Heart left ventricle (tissue), 13 donors: Measurements from ENCODE around the gene ASRGL1.

ENCODE experiments used
- CTCF ChIP-seq, 12 donors: fragments of 200-600 bp; sonication (generic) in 4 of 12; IDR thresholded peaks; one replicate each; pipeline versions ENCODE4 v1.5.0 to v1.8.0; 2018 to 2022; ENCODE audit warnings: antibody characterized with exemption in 12 of 12, mild to moderate bottlenecking in 5 of 12
- POLR2A ChIP-seq, 2 donors: fragments of 450-650 bp; IDR thresholded peaks; one replicate each; pipeline ENCODE4 v1.6.1; 2017; ENCODE audit warnings: antibody characterized with exemption in 2 of 2, mild to moderate bottlenecking in 2 of 2, moderate library complexity in 2 of 2
- donor health status: ischemic (EF 13 %, LVEDD 7.1; RV severe dilation, severe dysfunction).
- donor health status: DM: no; HTN: yes; CAD: no.
- donor health status: DM: no; HTN: no; CAD: no.
- donor health status: ischemic (EF 25% LVEDD 6.9; RV normal size, moderate dysfunction).
- donor health status: ischemic (EF 25% LVEDD 5.7; RV mildly dilated, moderate dysfunction).
- donor health status: ischemic (EF 35%, LVEDD 5.7; RV mildly dilated, moderate dysfunction).
- donor health status: nonischemic (EF 11% LVEDD 7.7; RV severe dilation, severe dysfunction).
- donor health status: DM: yes; HTN: yes; CAD: no.
- donor health status: PGD.
- donor health status: ischemic (EF 29% LVEDD 5.4; RV normal size, mild dysfunction).
- donor health status: nonischemic (EF 23%, LVEDD 6.1; RV moderate dilation, normal function).

GRCh38 chr11:62359475-62359874, 22.2 kb downstream of the ASRGL1 start:
- TF ChIP-seq CTCF (IDR thresholded peaks at IDR 0.05): no peak
- no peak for TF ChIP-seq POLR2A (IDR thresholded peaks at IDR 0.05)
